Measurements from ENCODE around the gene CNNM3.

DNA sequence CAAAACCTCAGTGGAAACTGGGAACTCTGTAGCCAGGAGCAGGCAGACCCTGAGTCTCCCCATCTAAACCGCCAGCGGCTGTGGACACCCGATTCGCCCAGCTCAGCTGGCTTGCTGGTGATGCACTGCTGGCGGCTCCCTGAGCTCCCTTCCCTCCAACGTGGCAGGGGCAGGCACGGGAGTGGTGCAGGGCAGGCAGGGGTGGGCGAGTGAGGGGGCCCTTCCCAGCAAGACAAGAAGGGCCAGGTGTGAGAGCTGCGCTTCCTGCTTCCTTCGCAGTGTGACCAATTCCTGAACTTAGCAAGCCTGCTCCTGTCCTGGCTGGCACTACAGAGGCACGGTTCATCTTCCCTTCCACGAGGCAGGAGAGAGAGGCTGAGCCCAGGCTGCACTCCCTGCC is 66.2 kb downstream of the CNNM3 start:
- TF ChIP-seq, protein P1, sequence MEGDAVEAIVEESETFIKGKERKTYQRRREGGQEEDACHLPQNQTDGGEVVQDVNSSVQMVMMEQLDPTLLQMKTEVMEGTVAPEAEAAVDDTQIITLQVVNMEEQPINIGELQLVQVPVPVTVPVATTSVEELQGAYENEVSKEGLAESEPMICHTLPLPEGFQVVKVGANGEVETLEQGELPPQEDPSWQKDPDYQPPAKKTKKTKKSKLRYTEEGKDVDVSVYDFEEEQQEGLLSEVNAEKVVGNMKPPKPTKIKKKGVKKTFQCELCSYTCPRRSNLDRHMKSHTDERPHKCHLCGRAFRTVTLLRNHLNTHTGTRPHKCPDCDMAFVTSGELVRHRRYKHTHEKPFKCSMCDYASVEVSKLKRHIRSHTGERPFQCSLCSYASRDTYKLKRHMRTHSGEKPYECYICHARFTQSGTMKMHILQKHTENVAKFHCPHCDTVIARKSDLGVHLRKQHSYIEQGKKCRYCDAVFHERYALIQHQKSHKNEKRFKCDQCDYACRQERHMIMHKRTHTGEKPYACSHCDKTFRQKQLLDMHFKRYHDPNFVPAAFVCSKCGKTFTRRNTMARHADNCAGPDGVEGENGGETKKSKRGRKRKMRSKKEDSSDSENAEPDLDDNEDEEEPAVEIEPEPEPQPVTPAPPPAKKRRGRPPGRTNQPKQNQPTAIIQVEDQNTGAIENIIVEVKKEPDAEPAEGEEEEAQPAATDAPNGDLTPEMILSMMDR (tag by site-specific recombination; IDR thresholded peaks at IDR 0.05): no peak
- TF ChIP-seq ZBTB21 (tag by site-specific recombination; IDR thresholded peaks at IDR 0.05): no peak
- no peak for TF ChIP-seq ZNF626 (tag by site-specific recombination; IDR thresholded peaks at IDR 0.05)
- TF ChIP-seq HOXA7 (CRISPR knock-in tag; IDR thresholded peaks at IDR 0.05; ENCODE audit: borderline replicate concordance): no peak
- TF ChIP-seq, protein P2, sequence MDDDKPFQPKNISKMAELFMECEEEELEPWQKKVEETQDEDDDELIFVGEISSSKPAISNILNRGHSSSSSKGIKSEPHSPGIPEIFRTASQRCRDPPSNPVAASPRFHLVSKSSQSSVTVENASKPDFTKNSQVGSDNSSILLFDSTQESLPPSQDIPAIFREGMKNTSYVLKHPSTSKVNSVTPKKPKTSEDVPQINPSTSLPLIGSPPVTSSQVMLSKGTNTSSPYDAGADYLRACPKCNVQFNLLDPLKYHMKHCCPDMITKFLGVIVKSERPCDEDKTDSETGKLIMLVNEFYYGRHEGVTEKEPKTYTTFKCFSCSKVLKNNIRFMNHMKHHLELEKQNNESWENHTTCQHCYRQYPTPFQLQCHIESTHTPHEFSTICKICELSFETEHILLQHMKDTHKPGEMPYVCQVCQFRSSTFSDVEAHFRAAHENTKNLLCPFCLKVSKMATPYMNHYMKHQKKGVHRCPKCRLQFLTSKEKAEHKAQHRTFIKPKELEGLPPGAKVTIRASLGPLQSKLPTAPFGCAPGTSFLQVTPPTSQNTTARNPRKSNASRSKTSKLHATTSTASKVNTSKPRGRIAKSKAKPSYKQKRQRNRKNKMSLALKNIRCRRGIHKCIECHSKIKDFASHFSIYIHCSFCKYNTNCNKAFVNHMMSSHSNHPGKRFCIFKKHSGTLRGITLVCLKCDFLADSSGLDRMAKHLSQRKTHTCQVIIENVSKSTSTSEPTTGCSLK (tag by site-specific recombination; IDR thresholded peaks at IDR 0.05): no peak
